ENCODE results near the gene INPP5A.

The INPP5A gene

DNA sequence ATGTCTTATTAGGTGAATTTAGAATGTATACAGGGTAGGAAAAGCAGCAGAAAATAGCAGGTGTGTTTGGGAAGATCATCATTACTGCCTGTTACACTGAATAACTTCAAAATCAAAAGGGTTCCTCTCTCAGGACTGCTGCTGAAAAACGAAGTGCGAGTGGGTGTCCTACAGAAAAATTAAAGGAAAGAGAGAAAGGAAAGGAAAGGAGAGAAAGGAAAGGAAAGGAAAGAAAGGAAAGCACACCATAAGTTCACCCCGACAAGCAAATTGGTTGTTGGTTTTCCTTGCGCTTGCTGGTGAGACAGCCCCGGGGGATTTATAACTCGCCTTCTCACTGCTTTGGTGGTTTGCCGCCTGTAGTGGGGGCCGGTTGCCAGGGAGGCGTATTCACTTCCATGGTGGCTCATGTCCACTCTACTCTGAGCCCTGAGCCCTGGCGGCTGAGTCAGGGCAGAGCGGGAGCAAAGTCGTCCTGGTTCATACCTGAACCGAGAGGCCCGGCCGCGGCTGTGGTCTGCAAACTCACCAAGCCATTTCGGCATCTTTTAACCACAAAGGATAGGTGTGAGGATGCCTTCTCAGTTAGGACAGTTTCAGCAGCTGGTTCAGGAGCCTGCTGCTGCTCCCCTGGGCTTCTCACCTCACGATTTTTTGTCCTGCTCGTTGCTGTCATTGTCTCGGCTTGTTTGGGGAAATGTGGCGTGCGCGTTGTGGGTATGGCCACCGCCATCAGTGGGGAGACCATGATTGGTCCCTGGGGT is 26.1 kb downstream of the INPP5A start:
- TF ChIP-seq, protein P1, sequence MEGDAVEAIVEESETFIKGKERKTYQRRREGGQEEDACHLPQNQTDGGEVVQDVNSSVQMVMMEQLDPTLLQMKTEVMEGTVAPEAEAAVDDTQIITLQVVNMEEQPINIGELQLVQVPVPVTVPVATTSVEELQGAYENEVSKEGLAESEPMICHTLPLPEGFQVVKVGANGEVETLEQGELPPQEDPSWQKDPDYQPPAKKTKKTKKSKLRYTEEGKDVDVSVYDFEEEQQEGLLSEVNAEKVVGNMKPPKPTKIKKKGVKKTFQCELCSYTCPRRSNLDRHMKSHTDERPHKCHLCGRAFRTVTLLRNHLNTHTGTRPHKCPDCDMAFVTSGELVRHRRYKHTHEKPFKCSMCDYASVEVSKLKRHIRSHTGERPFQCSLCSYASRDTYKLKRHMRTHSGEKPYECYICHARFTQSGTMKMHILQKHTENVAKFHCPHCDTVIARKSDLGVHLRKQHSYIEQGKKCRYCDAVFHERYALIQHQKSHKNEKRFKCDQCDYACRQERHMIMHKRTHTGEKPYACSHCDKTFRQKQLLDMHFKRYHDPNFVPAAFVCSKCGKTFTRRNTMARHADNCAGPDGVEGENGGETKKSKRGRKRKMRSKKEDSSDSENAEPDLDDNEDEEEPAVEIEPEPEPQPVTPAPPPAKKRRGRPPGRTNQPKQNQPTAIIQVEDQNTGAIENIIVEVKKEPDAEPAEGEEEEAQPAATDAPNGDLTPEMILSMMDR (IDR thresholded peaks at IDR 0.05; ENCODE audit: unreplicated experiment in 3 of 3), result no peak
- peaks cover 10% of the 10 kb centered on the region for H3K36me3 Mint-ChIP-seq (ENCODE audit: low read depth)
- H3K27me3 Mint-ChIP-seq (ENCODE audit: low read depth), result peaks cover 8% of the 10 kb centered on the region
- H3K4me3 Mint-ChIP-seq, result no peak overlapping the region
- H3K27ac Mint-ChIP-seq, result no peak overlapping the region
- H3K9me3 Mint-ChIP-seq, result peaks cover 5% of the 10 kb centered on the region
- H3K4me1 Mint-ChIP-seq, result peaks cover 15% of the 10 kb centered on the region

DNA sequence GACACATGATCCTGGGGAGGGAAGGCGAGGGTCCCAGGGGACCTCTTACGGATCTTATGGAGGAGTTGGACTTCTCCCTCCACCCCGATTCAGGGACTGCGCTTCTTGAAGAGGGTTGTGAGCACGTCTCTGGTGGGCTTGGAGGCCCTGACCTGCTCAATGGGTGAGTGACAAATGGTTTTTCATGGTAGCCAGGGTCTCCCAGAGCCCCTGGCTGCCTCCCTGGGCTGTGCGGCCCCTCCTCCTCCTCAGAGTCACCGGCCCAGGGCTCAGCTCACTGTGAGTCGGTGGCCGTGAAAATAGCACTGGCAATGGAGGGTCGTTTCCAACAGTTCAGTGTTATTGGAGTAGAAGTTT is 26.6 kb downstream of the INPP5A start:
- TF ChIP-seq, protein P1 (IDR thresholded peaks at IDR 0.05; ENCODE audit: unreplicated experiment in 3 of 3), result no peak
- Mint-ChIP-seq H3K9me3 (peaks cover 5% of the 10 kb centered on the region), H3K27ac (no peak overlapping the region), H3K27me3 (ENCODE audit: low read depth) (peaks cover 8% of the 10 kb centered on the region), H3K4me3 (no peak overlapping the region), H3K4me1 (peaks cover 14% of the 10 kb centered on the region), H3K36me3 (ENCODE audit: low read depth) (peaks cover 10% of the 10 kb centered on the region)

DNA sequence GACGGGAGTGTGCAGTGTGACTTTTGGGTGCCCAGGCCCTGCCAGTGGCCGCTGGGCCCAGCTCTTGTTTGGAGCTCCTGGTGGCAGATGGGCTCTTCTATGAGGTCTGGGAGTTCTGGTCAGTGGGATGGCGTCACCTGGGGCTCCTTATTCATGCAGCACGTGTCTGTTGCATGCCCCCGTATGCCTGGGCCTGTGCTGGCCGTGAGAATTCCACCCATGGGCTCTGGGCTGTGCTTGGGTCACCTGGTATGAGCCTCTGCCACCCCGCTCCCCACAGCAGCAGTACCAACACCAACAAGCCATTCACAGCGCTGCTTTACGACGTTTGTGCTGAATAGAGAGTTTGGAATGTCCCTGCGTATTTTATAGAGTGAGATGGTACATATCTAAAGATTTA is 27.1 kb downstream of the INPP5A start:
- H3K4me3 Mint-ChIP-seq, result no peak overlapping the region
- H3K27ac Mint-ChIP-seq, result no peak overlapping the region
- H3K27me3 Mint-ChIP-seq (ENCODE audit: low read depth), result peaks cover 8% of the 10 kb centered on the region
- H3K36me3 Mint-ChIP-seq (ENCODE audit: low read depth), result peaks cover 10% of the 10 kb centered on the region
- TF ChIP-seq, protein P1 (IDR thresholded peaks at IDR 0.05; ENCODE audit: unreplicated experiment in 3 of 3), result no peak
- peaks cover 5% of the 10 kb centered on the region for H3K9me3 Mint-ChIP-seq
- H3K4me1 Mint-ChIP-seq, result peaks cover 9% of the 10 kb centered on the region

DNA sequence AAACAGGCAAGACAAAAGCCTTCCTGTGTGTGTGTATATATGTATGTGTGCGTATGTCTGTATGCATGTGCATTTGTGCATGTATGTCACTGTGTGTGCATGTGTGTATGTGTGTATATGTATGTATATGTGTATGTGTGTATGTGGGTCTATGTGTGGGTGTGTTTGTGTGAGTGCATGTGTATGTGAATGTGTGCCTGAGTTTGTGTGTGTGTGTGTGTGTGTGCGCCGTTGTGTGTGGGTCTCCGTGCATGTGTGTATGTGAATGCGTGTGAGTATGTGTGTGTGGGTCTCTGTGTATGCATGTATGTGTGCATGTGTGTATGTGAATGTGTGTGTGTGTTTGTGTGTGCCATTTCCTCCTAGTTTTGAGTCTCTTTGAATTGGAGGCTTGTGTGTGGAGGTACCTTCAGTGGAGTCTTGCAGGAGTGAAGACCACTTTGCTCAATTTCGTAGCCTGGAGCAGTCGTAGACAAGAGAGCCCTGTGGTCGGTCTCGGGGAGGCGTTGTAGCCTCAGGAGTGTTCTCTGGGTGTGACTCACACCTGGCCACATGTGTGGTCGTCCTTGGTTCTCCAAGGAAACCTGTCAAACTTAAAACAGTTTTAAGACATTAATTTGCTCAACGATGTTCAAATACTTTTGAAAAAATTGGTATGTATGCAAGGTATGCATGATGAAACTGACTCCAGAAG is 28.1 kb downstream of the INPP5A start:
- H3K27me3 Mint-ChIP-seq (ENCODE audit: low read depth), result peaks cover 8% of the 10 kb centered on the region
- TF ChIP-seq, protein P1 (IDR thresholded peaks at IDR 0.05; ENCODE audit: unreplicated experiment in 3 of 3), result no peak
- H3K9me3 Mint-ChIP-seq, result peaks cover 2% of the 10 kb centered on the region
- H3K4me1 Mint-ChIP-seq, result no peaks in the 10 kb centered on the region
- H3K4me3 Mint-ChIP-seq, result no peak overlapping the region
- H3K36me3 Mint-ChIP-seq (ENCODE audit: low read depth), result peaks cover 10% of the 10 kb centered on the region
- H3K27ac Mint-ChIP-seq, result no peak overlapping the region

DNA sequence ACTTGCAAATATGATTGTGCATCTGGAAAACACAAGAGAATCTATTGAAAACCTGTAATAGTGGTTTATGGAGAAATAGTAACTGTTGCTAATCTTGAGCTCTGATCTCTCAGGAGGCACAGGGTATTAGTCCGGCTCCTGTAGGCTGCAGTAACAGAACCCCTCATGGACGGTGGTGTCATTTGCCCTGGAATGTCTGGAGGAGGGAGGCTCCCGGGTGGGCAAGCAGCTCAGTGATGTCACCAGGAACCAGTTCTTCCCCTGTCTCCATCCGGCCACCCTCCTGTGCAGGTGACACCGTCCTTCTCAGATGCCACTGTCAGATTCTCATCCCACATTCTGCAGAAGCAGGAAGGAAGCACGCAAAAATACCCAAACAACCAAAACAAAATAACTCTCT is 29.3 kb downstream of the INPP5A start:
- Mint-ChIP-seq H3K4me3 (no peak overlapping the region), H3K27me3 (ENCODE audit: low read depth) (peaks cover 8% of the 10 kb centered on the region), H3K9me3 (no peaks in the 10 kb centered on the region), H3K27ac (no peak overlapping the region), H3K36me3 (ENCODE audit: low read depth) (no peaks in the 10 kb centered on the region), H3K4me1 (no peaks in the 10 kb centered on the region)
- TF ChIP-seq, protein P1 (IDR thresholded peaks at IDR 0.05; ENCODE audit: unreplicated experiment in 3 of 3), result no peak

Measured in nephron (organoid).